Mucosa of descending colon (tissue), 3 donors: ENCODE data around the gene ARL6IP5. TPM values are rescaled to one million over a fixed set of nuclear protein-coding genes. Genes with fewer than 3 reads are reported as not detected.

ENCODE experiments used
- ATAC-seq: fragments of 200-7000 bp; cut with Tn5 transposase; one replicate; pipeline ENCODE4 v1.9.1; 2020; ENCODE audit warnings: mild to moderate bottlenecking, moderate library complexity
- DNase-seq, 3 donors: peaks; one replicate each; pipeline ENCODE4 v3.0.0-alpha.2; 2020
- H3K36me3 ChIP-seq: fragments of 200-600 bp; one replicate; pipeline ENCODE4 v1.8.0; 2021; ENCODE audit warnings: low read depth, mild to moderate bottlenecking
- H3K4me1 ChIP-seq: fragments of 200-600 bp; one replicate; pipeline ENCODE4 v1.8.0; 2021; ENCODE audit warnings: low read depth, mild to moderate bottlenecking
- H3K4me3 ChIP-seq: fragments of 200-600 bp; one replicate; pipeline ENCODE4 v1.8.0; 2021; ENCODE audit warnings: mild to moderate bottlenecking
- H3K9me3 ChIP-seq: fragments of 200-600 bp; one replicate; pipeline ENCODE4 v1.8.0; 2021; ENCODE audit warnings: mild to moderate bottlenecking
- CTCF ChIP-seq: fragments of 200-600 bp; IDR thresholded peaks from one replicate; pipeline ENCODE4 v1.8.0; 2022; ENCODE audit warnings: antibody characterized with exemption, mild to moderate bottlenecking
- intact Hi-C, 2 donors: fragments of 100-400 bp; cut with DNase I in 1 of 2; cut with micrococcal nuclease in 1 of 2; formaldehyde crosslinking; loops; one replicate each; pipeline versions ENCODE4 v1.11.0 to v1.11.1; 2022; cut with DNase I, micrococcal nuclease
- microRNA-seq: library from miRNA; unstranded; fragments of <30 nt; microRNA quantifications from one replicate; pipeline ENCODE4, GENCODE V29; 2019
- total RNA-seq, 3 donors: library from RNA; stranded (reverse); fragmentation: NEBNext Ultra II Directional in 2 of 3; extraction: Animal tissue kit (Norgen Biotek cat#: 25700) in 2 of 3; gene quantifications; one replicate each; pipeline versions ENCODE4 v1.2.1 to v1.2.4, GENCODE V29; 2021 to 2023
- donor health status: DM: no; HTN: no; CAD: no; lungs with moderate emphysema.
- donor health status: DM: no; HTN: no; CAD: no.
- donor health status: DM: no; HTN: yes; CAD: no.

Gene ARL6IP5
- total RNA-seq, 3 donors from 2014 or later: 111 to 129 (median 119) TPM

- no peak for DNase-seq
- Histone ChIP-seq H3K9me3 (no peaks in the 10 kb centered on the region), H3K36me3 (no peaks in the 10 kb centered on the region), H3K4me3 (no peak overlapping the region), H3K4me1 (no peaks in the 10 kb centered on the region)
- ATAC-seq: no peak
- intact Hi-C loops: no loop called here
- no peak for TF ChIP-seq CTCF
Observed at GRCh38 chr3:69144631-69145245, 60.0 kb downstream of the ARL6IP5 start.

- Histone ChIP-seq H3K9me3 (no peaks in the 10 kb centered on the region), H3K4me1 (no peaks in the 10 kb centered on the region), H3K36me3 (no peaks in the 10 kb centered on the region), H3K4me3 (no peak overlapping the region)
- TF ChIP-seq CTCF: no peak
- intact Hi-C loops: no loop called here
- no peak for DNase-seq
- no peak for ATAC-seq
Observed at GRCh38 chr3:69145688-69146087, 61.0 kb downstream of the ARL6IP5 start.

- no peaks in the 10 kb centered on the region for H3K9me3 ChIP-seq
- no peak for DNase-seq
- H3K4me1 ChIP-seq: no peaks in the 10 kb centered on the region
- ATAC-seq: no peak
- no peak overlapping the region for H3K4me3 ChIP-seq
- intact Hi-C loops: no loop called here
- no peaks in the 10 kb centered on the region for H3K36me3 ChIP-seq
- no peak for TF ChIP-seq CTCF
Observed at GRCh38 chr3:69149586-69149985, 64.8 kb downstream of the ARL6IP5 start.

Small RNAs within 50 kb of the gene (microRNA-seq; reads per million reads assigned to microRNA genes)
- 0.93 reads per million for gene MIR3136

Other genes with a start within 250 kb of the ARL6IP5 start
- gene TAFA4, start 152.4 kb upstream of the ARL6IP5 start, total RNA-seq: under 1 TPM in 2 of 3 donors, not detected in 1; 0.16 to 0.17 TPM
- gene EOGT, start 71.3 kb upstream of the ARL6IP5 start, total RNA-seq: 10 to 100 TPM; 16.9 to 27.3 (median 17.4) TPM
- gene TMF1, start 32.6 kb upstream of the ARL6IP5 start, total RNA-seq: 10 to 100 TPM; 40.3 to 43.9 (median 43.4) TPM
- gene UBA3, start 4.6 kb upstream of the ARL6IP5 start, total RNA-seq: 10 to 100 TPM; 46.5 to 59.3 (median 51.8) TPM
- under 1 TPM in 2 of 3 donors, not detected in 1; 0.13 to 0.34 TPM for gene LMOD3, start 37.7 kb downstream of the ARL6IP5 start, total RNA-seq